SK-N-SH treated with all-trans-retinoic acid at 6 μM for 48 hours (cell line): ENCODE data around the gene PPARD.
"Not testable (repeated sequence)": the region's sequence is repeated elsewhere in the genome, so short reads cannot be mapped to it uniquely, and the experiment has no call there.

Experiments
- ATAC-seq: fragments of 200-7000 bp; cut with Tn5 transposase; 3 replicates; pipeline ENCODE4 v1.9.1; 2020; ENCODE audit warnings: mild to moderate bottlenecking, moderate library complexity
- ARNTL ChIP-seq: fragments of 450-650 bp; formaldehyde crosslinking; IDR thresholded peaks from 2 replicates; pipeline ENCODE4 v1.5.0; 2020; ENCODE audit warnings: low read depth, mild to moderate bottlenecking, moderate library complexity, borderline replicate concordance
- BACH2 ChIP-seq: fragments of 250-450 bp; sonication (Bioruptor Pico); IDR thresholded peaks from 2 replicates; pipeline ENCODE4 v1.9.0; 2021; ENCODE audit warnings: mild to moderate bottlenecking, borderline replicate concordance
- CSDC2 ChIP-seq: fragments of 250-450 bp; sonication (Bioruptor Pico); IDR thresholded peaks from 2 replicates; pipeline ENCODE4 v1.5.0; 2020; ENCODE audit warnings: mild to moderate bottlenecking, moderate library complexity
- ESRRG ChIP-seq: fragments of 250-450 bp; sonication (Bioruptor Pico); IDR thresholded peaks from 2 replicates; pipeline ENCODE4 v1.6.1; 2021; ENCODE audit warnings: mild to moderate bottlenecking
- GLIS3 ChIP-seq: fragments of 250-450 bp; sonication (Bioruptor Pico); IDR thresholded peaks from 2 replicates; pipeline ENCODE4 v1.5.0; 2020; ENCODE audit warnings: mild to moderate bottlenecking, moderate library complexity
- ISL1 ChIP-seq: fragments of 250-450 bp; sonication (Bioruptor Pico); IDR thresholded peaks from 2 replicates; pipeline ENCODE4 v2.1.2; 2022; ENCODE audit warnings: mild to moderate bottlenecking, moderate library complexity
- OSR1 ChIP-seq: fragments of 250-450 bp; sonication (Bioruptor Pico); IDR thresholded peaks from 2 replicates; pipeline ENCODE4 v1.8.0; 2022; ENCODE audit warnings: moderate library complexity, mild to moderate bottlenecking, inconsistent platforms
- POU6F1 ChIP-seq: fragments of 250-450 bp; sonication (Bioruptor Pico); IDR thresholded peaks from 2 replicates; pipeline ENCODE4 v1.8.0; 2021; ENCODE audit warnings: low read depth, mild to moderate bottlenecking, moderate library complexity, borderline replicate concordance
- PPARA ChIP-seq: fragments of 250-450 bp; sonication (Bioruptor Pico); IDR thresholded peaks from 2 replicates; pipeline ENCODE4 v1.5.0; 2020; ENCODE audit warnings: mild to moderate bottlenecking, borderline replicate concordance
- RARB ChIP-seq: fragments of 250-450 bp; sonication (Bioruptor Pico); IDR thresholded peaks from 2 replicates; pipeline ENCODE4 v1.8.0; 2021; ENCODE audit warnings: mild to moderate bottlenecking, moderate library complexity
- SNAI2 ChIP-seq: fragments of 250-450 bp; sonication (Bioruptor Pico); IDR thresholded peaks from 2 replicates; pipeline ENCODE4 v1.5.0; 2020; ENCODE audit warnings: mild to moderate bottlenecking, moderate library complexity
- TCF4 ChIP-seq: fragments of 250-450 bp; sonication (Bioruptor Pico); IDR thresholded peaks from 2 replicates; pipeline ENCODE4 v1.8.0; 2021; ENCODE audit warnings: mild to moderate bottlenecking, moderate library complexity, borderline replicate concordance
- TOX ChIP-seq: fragments of 250-450 bp; sonication (Bioruptor Pico); IDR thresholded peaks from 2 replicates; pipeline ENCODE4 v1.8.0; 2021; ENCODE audit warnings: mild to moderate bottlenecking, moderate library complexity, borderline replicate concordance
- ZC3H10 ChIP-seq: fragments of 250-450 bp; sonication (Bioruptor Pico); IDR thresholded peaks from 2 replicates; pipeline ENCODE4 v1.5.1; 2021; ENCODE audit warnings: mild to moderate bottlenecking, moderate library complexity
- ZFP30 ChIP-seq: fragments of 450-650 bp; formaldehyde crosslinking; IDR thresholded peaks from 2 replicates; pipeline ENCODE4 v1.5.0; 2022; ENCODE audit warnings: mild to moderate bottlenecking, moderate library complexity
- ZNF565 ChIP-seq: fragments of 450-650 bp; formaldehyde crosslinking; conservative IDR thresholded peaks from 2 replicates; pipeline ENCODE4 v1.5.0; 2020; ENCODE audit warnings: low read depth, mild to moderate bottlenecking, moderate library complexity
- ZNF70 ChIP-seq: fragments of 450-650 bp; formaldehyde crosslinking; IDR thresholded peaks from 2 replicates; pipeline ENCODE4 v1.5.0; 2020; ENCODE audit warnings: mild to moderate bottlenecking, moderate library complexity
- ZNF8 ChIP-seq: fragments of 450-650 bp; formaldehyde crosslinking; IDR thresholded peaks from 2 replicates; pipeline ENCODE4 v1.5.0; 2020; ENCODE audit warnings: mild to moderate bottlenecking, moderate library complexity
- TF ChIP-seq, protein P1 (sequence below): fragments of 250-450 bp; sonication (Bioruptor Pico); IDR thresholded peaks from 2 replicates; pipeline ENCODE4 v1.5.1; 2021; ENCODE audit warnings: mild to moderate bottlenecking, moderate library complexity
- TF ChIP-seq, protein P2 (sequence below): fragments of 250-450 bp; sonication (Bioruptor Pico); IDR thresholded peaks from 2 replicates; pipeline ENCODE4 v1.8.0; 2020; ENCODE audit warnings: mild to moderate bottlenecking, moderate library complexity, borderline replicate concordance
- TF ChIP-seq, protein P3 (sequence below): fragments of 250-450 bp; sonication (Bioruptor Pico); IDR thresholded peaks from 2 replicates; pipeline ENCODE4 v1.5.1; 2020; ENCODE audit warnings: low read depth, mild to moderate bottlenecking, moderate library complexity

Gene PPARD

GRCh38 chr6:35327349-35328027 is 14.9 kb upstream of the PPARD start:
- peak; percentile 99 for ATAC-seq
- no peak for TF ChIP-seq CSDC2 (CRISPR knock-in tag)
- TF ChIP-seq, protein P1, sequence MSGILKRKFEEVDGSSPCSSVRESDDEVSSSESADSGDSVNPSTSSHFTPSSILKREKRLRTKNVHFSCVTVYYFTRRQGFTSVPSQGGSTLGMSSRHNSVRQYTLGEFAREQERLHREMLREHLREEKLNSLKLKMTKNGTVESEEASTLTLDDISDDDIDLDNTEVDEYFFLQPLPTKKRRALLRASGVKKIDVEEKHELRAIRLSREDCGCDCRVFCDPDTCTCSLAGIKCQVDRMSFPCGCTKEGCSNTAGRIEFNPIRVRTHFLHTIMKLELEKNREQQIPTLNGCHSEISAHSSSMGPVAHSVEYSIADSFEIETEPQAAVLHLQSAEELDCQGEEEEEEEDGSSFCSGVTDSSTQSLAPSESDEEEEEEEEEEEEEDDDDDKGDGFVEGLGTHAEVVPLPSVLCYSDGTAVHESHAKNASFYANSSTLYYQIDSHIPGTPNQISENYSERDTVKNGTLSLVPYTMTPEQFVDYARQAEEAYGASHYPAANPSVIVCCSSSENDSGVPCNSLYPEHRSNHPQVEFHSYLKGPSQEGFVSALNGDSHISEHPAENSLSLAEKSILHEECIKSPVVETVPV (CRISPR knock-in tag), result no peak
- no peak for TF ChIP-seq ISL1 (CRISPR knock-in tag)
- no peak for TF ChIP-seq ZNF8
- TF ChIP-seq TCF4, result no peak
- no peak for TF ChIP-seq SNAI2
- TF ChIP-seq ZC3H10, result no peak
- TF ChIP-seq, protein P2, sequence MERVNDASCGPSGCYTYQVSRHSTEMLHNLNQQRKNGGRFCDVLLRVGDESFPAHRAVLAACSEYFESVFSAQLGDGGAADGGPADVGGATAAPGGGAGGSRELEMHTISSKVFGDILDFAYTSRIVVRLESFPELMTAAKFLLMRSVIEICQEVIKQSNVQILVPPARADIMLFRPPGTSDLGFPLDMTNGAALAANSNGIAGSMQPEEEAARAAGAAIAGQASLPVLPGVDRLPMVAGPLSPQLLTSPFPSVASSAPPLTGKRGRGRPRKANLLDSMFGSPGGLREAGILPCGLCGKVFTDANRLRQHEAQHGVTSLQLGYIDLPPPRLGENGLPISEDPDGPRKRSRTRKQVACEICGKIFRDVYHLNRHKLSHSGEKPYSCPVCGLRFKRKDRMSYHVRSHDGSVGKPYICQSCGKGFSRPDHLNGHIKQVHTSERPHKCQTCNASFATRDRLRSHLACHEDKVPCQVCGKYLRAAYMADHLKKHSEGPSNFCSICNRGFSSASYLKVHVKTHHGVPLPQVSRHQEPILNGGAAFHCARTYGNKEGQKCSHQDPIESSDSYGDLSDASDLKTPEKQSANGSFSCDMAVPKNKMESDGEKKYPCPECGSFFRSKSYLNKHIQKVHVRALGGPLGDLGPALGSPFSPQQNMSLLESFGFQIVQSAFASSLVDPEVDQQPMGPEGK, result no peak
- TF ChIP-seq, all 23 proteins: peak for 0

DNA sequence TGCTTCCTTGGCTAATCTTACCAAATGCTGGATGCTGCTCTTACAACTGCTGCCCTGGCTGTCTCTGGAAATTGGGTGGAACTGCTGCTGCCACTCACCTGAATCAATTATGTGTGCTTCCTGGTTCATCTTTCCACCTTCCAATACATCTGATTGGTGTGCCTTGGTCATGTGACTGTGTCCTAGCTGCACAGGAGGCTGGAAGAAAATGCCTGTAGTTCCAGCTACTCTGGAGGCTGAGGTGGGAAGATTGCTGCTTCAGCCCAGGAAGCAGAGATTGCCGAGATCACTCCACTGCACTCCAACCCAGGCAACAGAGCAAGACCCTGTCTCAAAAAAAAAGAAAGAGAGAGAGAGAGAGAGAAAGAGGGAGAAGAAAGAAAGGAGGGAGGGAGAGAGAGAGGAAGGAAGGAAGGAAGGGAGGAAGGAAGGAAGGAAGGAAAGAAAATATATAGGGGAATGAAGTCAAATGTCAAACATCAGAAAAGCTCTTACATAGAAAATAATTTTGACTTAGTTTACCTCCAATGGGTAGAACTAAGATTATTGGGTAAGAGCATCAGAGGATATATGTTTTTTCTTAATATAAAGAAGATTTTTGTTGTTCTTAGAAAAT is 14.1 kb upstream of the PPARD start:
- TF ChIP-seq ISL1 (CRISPR knock-in tag) (no peak), ZC3H10 (no peak), PPARA (CRISPR knock-in tag) (no peak), ESRRG (CRISPR knock-in tag) (no peak), GLIS3 (no peak), ZFP30 (CRISPR knock-in tag) (no peak), OSR1 (CRISPR knock-in tag) (no peak), ARNTL (CRISPR knock-in tag) (no peak), ZNF70 (CRISPR knock-in tag) (no peak), POU6F1 (CRISPR knock-in tag) (no peak), CSDC2 (CRISPR knock-in tag) (no peak)
- no peak for ATAC-seq

GRCh38 chr6:35328965-35329364 is 13.4 kb upstream of the PPARD start:
- ATAC-seq, result not testable (repeated sequence)

DNA sequence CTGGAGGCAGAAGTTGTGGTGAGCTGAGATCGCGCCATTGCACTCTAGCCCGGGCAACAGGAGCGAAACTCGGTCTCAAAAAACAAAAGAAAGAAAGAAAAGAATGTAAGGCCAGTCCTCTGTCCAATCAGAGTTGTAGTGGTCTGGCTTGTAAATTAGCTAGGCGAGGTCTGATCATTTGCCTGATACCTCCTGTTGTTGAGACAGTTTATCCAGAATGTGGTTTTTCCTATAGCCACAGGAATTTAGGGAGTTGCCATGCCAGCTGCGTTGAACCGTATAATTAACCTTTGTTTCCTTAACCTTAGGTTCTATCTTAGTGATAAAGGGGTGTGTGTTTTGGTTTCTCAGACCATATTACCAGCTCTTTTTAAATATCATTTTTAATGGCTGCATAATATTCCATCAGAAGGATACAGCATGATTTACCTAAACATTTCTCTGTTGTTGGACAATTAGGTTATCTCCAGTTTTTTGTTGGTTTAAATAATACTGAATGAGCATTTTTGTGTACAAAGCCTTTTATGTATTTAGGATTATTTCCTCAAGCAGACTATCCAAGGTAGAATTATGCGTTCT is 11.7 kb upstream of the PPARD start:
- ATAC-seq, result no peak
- TF ChIP-seq CSDC2 (CRISPR knock-in tag) (no peak), ZNF565 (CRISPR knock-in tag) (no peak), OSR1 (CRISPR knock-in tag) (no peak), POU6F1 (CRISPR knock-in tag) (no peak), ZNF70 (CRISPR knock-in tag) (no peak), BACH2 (CRISPR knock-in tag) (no peak), RARB (CRISPR knock-in tag) (no peak), ZFP30 (CRISPR knock-in tag) (no peak), SNAI2 (no peak), ARNTL (CRISPR knock-in tag) (no peak), TOX (CRISPR knock-in tag) (no peak)
- TF ChIP-seq, protein P1 (CRISPR knock-in tag), result no peak
- TF ChIP-seq, protein P3, sequence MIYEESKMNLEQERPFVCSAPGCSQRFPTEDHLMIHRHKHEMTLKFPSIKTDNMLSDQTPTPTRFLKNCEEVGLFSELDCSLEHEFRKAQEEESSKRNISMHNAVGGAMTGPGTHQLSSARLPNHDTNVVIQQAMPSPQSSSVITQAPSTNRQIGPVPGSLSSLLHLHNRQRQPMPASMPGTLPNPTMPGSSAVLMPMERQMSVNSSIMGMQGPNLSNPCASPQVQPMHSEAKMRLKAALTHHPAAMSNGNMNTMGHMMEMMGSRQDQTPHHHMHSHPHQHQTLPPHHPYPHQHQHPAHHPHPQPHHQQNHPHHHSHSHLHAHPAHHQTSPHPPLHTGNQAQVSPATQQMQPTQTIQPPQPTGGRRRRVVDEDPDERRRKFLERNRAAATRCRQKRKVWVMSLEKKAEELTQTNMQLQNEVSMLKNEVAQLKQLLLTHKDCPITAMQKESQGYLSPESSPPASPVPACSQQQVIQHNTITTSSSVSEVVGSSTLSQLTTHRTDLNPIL (CRISPR knock-in tag), result no peak
- TF ChIP-seq, protein P2, result no peak

DNA sequence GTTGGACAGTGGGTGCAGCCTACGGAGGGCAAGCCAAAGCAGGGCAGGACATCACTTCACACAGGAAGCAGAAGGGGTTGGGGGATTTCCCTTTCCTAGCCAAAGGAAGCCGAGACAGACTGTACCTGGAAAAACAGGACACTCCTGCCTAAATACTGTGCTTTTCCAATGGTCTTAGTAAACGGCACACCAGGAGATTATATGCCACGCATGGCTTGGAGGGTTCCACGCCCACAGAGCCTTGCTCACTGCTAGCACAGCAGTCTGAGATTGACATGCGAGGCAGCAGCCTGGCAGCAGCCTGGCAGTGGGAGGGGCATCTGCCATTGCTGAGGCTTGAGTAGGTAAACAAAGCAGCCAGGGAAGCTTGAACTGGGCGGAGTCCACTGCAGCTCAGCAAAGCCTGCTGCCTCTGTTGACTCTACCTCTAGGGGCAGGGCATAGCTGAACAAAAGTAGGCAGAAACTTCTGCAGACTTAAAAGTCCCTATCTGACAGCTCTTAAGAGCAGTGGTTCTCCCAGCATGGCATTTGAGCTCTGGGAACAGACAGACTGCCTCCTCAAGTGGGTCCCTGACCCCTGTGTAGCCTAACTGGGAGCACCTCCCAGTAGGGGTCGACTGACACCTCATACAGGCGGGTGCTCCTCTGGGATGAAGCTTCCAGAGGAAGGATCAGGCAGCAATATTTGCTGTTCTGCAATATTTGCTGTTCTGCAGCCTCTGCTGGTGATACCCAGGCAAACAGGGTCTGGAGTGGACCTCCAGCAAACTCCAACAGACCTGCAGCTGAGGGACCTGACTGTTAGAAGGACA is 10.1 kb upstream of the PPARD start:
- peak; percentile 62 for ATAC-seq
